SW480 (cell line): ENCODE results near the gene WDR64.

Source experiments
- DNase-seq: peaks from one replicate; pipeline ENCODE4 v3.0.0-alpha.2; 2016; ENCODE audit warnings: low spot score

The WDR64 gene

DNA sequence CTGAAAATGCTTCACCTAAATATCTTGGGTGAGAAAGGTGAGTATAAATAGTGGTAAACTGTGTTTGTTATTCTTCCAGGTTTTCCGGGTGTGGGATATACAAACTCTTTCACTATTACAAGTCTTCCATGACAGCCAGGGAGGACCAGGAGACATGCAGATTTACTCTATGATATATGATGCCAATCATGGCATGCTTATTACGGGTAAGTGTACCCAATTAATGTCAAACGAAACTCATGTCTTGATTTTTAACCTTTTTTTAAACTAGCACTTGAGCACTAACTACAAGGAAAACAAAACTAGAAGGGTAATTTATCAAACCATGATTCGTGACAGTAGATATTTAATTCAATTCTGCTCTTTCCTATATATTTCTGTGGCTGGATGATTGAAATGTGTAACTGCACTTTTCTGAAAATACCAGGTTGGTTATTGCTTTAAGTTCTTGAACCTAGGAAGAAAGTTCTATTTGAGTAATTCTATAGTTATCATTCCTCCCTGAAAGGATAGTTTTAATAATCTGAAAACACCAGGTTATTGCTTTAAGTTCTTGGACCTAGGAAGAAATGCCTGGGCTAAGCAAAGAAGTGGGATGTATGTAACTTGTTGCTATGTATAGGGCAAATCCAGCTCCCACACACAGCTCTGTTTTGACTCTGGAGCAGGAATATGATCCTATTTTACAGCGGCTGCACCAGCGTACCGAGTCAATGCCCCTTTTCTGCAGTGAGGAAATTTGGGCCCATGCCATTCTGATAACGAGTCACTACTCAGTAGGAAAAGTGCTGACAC lies 86.4 kb downstream of the WDR64 start:
- no peak for DNase-seq

DNA sequence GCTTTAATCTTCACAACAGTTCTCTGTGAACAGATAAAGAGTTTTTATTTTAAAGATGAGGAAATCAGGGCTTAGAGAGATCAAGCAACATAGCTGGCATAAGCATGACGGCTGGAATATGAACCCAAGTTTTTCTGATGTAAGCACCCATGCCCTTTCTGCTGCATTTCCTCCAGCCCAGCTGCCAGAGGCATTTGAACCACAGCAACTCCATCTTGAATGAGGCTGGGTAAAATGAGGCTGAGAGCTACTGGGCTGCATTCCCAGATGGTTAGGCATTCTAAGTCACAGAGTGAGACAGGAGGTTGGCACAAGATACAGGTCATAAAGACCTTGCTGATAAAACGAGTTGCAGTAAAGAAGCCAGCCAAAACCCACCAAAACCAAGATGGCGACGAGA lies 90.0 kb downstream of the WDR64 start:
- no peak for DNase-seq

DNA sequence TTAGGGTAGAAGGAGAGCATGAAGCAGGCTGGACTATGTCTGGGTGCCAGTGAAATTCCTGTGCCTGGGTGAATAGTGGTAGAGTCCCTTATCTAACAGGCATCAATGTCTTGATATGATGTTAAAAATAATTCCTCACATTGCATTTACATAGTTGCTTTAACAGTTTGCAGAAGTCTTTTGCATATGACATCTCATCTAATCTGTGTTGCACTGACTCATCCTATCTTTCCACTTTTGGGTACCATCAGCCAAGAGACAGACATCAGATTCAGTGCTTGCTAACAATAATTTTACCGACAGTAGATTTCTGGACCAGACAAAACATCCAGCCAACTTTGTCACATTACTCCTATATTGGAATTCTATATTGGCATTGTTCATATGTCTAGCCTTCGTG lies 92.5 kb downstream of the WDR64 start:
- DNase-seq = no peak

DNA sequence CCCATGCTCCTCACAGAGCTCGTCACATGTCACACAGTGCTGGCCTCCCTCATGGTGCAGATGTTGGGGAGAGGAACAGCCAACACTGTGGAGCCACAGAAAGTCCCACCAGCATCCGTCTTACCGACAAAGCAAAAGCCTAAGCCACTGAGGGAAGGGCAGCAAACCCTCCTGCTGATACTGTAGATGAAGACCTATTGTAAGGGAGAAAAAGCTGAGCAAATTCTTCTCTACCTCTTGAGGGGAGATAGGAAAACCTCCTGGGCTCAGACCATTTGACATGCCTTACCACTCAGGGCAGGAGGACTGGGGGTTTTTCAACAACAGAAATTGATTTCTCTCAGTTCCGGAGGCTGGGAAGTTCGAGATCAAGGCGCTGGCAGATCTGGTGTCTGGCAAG lies 95.9 kb downstream of the WDR64 start:
- no peak for DNase-seq

DNA sequence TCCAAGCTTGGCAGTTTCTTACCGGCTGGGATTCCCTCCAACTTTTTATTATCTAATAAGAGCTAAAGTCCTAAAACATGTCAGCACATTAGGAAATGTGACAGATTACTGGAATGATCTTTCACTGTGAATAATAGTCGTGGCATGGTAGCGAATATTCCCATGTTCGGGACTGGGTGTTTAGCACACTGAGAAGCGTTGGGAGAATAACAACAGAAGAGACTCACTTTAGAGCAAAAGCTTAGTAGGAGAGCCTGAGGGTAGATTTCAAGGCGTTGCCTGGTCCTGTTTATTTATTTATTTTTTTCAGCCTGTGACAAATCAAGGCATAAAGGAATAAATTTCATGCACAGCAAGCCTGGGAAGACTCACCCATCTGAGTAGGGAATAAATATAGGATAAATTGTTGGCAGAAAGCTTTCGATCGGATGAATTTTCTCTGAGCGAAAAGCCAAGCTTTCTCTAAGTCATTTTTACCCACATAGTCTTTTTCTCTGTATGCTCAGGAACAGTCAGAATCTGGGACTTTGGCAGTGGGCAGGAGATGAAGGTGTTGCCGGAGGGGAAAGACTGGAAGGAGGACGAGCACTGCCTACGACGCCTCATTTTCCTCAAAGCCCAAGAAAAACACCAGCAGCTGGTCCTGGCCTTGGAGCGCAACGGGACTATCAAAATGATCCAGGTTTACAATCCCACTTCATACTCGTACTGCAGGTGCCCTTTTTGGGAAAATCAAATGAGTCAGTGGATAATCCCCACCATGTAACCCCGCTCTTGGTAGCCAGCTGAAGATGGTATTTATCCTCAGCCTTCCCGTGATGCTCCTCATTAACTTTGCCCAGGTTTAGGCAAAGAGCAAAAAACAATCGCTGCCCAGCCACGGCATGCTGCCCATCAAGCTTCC lies 97.2 kb downstream of the WDR64 start:
- DNase-seq = no peak

DNA sequence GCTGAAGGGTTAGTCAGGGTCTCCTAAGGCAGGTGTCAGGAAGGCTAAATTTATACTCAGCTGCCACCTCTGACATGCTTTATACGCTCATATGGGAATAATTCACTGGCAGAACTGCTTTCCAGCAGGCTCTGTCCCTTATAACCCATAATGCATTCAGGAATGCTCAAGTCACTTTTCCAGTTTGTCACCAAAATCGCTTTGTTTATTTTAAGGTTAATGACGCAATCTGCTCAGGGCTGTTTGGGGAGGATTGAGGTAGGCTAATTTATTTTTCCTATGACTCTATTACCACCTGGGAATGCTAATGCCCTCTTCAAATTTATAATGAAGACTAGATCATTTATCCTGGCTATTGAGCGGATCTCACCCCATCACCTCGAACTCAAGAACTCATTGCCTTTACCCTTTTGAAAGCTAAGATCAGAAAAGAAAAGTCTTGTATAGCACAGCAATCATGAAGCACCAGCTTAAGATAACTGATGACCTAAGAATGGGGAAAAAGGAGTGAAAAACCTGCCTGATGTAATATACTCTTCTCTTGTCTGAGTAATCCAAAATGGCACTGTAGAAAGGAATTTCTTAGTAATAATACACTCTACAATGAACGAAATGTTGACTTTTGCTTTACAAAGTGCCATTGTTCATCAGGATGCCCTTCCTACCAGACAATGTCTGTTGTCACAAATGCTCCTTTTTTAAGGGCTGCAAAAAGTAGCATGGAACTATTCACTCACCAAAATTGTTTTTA lies 98.0 kb downstream of the WDR64 start:
- DNase-seq = no peak

DNA sequence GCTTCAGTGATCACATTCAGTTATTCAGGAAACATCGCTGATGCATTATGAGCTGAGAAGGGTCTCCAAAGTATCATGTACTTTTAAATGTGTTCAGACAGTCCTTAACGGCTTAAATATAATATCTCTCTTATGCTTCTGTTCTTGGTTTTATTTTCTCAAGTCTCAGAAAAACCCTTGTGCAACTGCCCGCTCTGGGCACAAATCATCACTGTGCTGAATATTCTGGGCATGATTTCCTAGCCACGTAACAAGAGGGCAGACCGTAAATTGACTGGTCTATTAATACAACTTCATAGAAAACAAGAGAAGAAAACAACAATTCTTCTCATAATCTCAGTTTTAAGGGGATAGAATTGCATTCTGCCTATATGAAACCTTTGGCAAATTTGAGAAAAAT lies 99.4 kb downstream of the WDR64 start:
- no peak for DNase-seq

DNA sequence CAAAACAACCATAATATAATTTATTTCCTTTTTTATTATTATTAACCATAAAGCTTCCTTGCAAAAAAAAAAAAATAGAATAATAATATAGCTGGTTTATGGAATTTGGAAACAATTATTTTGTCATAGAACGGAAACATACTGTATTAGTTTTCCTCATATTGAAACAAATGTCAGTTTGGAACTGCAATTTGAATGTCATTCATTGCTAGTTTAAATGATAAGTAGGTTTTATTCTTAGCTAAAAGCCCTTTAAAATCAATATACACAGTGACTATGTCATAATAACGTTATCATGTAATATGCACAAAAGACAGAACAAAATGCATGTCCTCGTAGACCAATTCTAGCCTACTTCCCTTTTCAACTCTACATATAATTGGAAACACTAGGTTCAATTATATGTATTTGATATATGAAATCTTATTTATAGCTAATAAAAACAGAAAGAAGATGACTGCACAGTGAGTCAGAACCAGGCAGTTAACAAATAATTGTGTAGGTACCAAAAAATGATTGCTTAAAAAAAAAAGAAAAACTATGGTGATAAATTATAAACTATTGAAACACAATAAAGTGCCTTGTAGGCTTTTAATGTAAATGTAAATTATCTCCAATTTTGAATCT lies 110.7 kb downstream of the WDR64 start:
- DNase-seq = no peak

DNA sequence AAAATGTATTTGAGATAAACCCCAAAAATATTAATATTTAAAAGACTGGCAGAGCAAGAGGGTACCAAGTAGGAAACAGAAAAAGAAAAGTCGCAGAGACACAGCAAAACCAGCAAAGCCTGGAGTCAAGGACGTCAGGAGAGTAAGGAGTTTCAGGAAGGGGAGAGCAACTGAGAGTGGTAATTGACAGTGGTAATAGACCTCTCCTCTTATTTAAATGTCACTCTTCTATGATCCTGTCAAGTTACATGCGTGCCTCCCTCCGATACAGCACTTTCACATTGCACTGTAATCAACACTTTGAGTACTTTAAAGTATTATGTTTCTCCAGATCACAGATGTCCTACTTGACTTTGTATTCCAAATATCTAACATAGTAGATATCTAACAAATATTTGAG lies 113.3 kb downstream of the WDR64 start:
- no peak for DNase-seq

DNA sequence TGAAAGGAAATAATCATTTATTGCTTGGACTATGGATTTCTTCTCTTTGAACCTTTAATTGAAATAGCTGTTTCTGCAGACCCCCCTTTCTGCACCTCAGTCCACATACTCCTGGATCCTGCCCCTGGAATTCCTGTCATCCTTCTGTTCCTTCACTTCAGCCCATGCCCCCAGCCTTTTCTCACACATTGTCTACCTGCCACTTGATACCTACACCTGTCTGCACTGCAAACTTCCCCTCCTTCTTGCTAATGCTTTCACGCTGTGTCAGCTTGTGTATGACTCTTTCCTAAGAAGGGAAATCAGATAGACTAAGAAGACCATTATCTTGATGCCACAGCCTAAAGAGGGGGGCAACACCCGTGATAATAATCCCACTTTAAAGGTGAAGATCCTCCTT lies 115.7 kb downstream of the WDR64 start:
- no peak for DNase-seq

DNA sequence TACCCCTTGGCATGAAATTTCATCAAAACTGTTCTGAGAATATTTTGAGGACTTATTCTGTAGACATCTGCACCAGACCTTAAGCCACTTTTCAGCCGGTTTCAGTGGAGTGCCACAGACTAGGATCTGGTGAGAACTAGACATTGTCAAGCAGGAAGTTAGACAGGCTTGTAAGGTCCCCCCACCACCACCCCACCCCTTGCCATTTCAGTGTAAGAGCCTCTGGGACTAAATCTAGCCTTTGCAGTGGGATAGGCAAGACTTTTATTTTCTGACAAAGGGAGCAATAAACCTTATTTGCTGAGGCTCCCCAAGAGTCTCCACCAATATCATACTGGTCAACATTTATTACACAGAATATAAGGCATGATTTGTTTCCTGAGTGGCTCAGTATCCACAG lies 118.0 kb downstream of the WDR64 start:
- no peak for DNase-seq

DNA sequence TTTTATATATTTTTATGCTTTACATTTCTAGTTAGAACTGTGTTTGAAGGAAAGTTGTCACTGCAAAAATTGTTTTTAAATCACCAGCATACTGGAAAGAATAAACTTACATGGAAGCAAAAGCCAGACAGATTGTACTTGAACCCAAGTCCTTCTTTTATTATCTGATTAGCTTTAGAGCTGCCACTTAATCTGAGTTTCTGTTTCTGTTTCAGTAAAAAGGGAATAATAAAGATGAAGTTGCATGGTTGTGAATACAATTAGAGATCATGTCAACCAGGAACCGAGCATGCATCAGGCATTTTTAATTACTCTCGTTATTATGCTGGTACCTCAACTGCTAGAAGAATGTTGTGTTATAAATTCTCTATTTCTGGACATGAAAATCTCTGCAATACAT lies 119.0 kb downstream of the WDR64 start:
- DNase-seq = no peak

DNA sequence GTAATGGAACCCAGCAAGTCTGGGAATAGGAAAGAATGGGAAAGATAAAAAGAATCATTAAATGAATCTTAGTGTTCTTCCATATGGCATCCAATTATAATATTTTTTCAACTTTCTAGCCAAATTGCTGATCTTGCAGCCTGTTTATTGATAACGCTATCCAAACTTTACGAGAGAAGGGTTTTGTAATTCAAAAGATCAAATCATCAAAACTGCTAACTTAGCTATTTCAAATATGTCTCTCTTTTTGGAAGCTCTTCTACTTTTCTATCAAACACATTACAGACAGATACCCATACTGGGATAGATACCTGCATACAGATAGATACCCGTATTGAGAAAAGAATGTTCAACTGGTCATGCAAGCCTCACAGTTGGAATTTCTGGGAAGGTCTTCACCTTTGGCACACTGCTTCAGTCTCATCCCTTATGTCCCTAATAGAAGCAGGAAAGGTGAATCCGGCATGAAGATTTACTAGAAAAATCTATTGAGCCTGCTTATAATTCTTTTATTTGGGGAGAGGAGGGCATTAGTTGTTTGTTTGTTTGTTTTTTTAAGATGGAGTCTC lies 120.9 kb downstream of the WDR64 start:
- DNase-seq = no peak

DNA sequence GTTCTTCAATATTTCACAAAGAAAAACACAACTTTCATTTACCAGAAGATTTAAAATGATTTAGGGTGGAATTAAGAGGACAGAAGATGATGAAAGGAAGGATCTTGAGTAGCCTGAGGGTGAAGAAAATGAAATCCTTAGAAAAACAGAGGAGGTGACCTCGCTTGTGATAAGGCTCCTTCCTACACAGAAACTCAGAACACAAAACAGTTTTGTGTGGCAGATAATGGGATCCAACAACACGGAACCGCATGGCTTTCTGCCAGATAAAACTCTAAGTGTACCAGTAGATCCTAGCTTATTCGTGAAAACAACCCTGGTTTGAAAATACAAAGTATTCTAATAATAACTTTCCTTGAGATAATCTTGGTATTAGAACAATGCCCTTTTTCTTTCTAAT lies 121.9 kb downstream of the WDR64 start:
- DNase-seq = no peak

DNA sequence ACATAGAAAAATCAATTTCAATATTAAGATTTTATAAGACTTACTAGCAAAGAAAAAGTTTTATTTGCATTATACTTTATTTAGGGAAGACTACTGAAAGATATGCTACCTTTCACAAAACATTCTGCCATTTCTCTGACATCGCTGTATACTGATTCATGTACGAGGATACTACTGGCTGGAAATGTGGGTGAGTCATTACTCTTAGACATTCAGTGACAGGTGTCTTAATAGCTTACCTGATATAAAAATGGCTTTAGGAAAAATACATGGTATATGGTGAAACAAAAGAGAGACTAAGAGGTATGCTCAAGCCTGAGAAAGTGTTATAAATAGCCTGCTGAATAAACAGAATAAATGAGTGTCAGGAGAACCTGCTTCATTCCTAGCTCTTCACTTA lies 122.9 kb downstream of the WDR64 start:
- no peak for DNase-seq

DNA sequence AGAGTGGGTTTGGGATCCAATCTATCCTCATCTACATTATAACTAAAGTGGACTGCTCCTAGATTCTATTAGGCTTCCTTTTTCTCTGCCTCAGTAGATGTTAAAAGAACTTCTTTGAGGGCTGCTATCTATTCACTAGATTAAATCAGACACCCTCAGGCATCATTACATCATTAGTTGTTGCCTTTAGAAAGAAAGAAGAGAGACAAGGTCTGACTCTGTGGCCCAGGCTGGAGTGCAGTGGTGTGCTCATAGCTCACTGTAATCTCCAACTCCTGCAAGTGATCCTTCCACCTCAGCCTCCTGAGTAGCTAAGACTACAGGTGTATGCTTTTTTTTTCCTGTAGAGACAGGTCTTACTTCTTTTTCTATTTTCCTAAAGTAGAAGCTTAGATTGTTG lies 124.8 kb downstream of the WDR64 start:
- DNase-seq = no peak

DNA sequence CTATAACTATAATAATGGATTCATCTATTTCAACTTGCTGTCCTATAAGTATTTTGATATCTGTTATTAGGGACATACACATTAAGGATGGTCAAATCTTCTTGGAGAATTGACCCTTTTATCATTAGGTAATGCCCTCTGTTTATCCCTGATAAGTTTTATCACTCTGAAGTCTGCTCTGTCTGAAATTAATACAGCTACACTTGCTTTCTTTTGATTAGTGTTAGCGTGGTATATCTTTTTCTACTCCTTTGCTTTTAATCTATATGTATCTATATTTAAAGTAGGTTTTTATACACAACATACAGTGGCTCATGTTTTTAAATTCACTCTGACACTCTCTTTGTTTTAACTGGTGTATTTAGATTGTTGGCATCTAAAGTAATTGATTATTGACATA lies 126.0 kb downstream of the WDR64 start:
- DNase-seq = no peak

DNA sequence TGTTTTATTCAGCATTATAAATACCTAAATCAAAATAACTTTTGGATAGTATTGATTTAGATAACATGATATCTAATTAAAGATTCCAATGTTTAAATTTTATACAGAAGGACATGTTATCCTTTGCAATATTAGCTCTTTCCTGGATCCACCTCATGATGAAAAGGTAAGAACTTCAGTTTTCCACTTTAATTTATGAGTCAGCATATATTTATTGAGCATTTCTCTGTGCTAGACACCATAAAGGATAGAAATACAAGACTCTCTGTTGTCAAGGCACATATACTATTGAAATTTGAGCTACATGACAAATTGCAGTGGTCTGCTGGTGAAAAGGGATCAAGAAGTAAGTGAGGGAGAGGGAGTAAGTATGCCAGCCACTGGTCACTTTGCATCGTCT lies 127.8 kb downstream of the WDR64 start:
- no peak for DNase-seq

DNA sequence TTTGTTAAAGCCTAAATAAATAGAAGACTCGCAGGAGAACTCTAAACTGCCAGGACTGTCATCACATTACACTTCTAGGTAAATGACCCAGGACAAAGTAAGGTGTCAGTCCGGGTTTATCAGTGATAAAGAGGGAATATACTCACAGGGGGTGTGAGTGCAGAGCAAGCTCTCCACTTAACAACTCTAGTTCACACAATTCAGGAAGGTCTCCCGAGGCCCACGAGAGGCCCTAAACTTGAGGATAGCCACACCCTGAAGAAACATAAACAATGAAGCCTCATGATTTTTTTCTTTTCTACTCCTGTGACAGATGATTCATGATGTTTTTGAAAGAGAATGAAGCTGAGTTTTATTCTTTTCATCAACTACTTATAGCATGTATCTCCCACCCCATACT lies 130.3 kb downstream of the WDR64 start:
- no peak for DNase-seq

DNA sequence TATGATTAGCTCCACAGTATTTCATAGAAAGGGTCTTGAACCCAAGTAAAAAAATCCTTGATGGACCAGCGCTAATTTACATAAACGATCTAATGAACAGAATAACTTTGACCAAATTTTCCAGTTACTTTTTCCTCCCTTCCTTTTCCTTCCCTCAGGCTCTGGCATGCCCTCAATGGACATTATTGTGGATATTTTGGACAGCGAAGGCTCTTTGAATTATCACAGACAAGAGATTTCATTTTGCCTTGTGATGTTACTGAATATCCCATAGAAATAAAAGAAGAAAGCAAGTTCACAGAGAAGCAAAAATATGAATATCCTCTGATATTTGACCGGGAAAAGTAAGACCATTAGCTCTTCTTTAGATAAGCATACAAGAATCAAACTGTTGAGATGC lies 135.6 kb downstream of the WDR64 start:
- no peak for DNase-seq

DNA sequence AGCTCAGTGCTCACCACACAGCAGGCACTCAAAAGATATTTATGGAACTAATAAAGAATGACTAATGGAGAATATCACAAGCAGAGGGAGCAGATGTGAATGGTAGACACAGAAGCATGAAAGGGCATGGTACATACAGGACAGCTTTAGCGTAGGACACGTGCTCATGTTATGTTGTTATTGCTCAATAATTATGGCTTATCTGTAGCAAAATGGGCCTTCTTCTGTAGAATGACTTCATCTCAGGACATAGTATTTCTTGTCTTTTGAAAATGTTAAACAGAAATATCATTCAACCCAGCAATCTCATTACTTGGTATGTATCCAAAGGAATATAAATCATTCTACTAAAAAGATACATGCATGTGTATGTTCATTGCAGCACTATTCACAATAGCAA lies 137.0 kb downstream of the WDR64 start:
- DNase-seq = no peak

DNA sequence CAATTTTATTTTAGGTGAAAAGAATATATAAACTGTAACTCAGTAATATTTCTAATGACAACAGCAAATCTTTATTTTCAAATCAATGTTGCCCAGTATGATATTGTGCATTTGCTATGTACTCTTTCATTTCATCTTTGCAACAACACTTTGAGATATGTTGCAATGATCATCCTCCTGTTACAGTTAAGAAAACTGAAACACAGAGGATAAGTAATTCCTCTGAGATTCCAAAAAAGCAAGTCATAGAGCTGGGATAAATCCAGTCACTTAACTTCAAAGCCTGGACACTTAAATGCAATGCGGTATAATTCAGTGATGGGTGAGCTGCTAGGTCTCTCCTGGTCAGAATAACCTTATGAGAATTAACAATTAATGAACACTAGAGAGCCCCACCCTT lies 147.3 kb downstream of the WDR64 start:
- DNase-seq = no peak
